ENCODE data around the gene UGT1A8. TPM values are rescaled to one million over a fixed set of nuclear protein-coding genes. Genes with fewer than 3 reads are reported as not detected.

Gene UGT1A8
- total RNA-seq, 1 donor from 2014 or later = not detected

DNA sequence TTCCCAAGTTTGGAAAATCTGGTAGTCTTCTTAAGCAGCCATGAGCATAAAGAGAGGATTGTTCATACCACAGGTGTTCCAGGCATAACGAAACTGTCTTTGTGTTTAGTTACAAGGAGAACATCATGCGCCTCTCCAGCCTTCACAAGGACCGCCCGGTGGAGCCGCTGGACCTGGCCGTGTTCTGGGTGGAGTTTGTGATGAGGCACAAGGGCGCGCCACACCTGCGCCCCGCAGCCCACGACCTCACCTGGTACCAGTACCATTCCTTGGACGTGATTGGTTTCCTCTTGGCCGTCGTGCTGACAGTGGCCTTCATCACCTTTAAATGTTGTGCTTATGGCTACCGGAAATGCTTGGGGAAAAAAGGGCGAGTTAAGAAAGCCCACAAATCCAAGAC is 154.7 kb downstream of the UGT1A8 start:
- no peak overlapping the region for H3K27ac ChIP-seq
- no peak for ATAC-seq
- TF ChIP-seq CTCF (IDR thresholded peaks at IDR 0.05) = no peak
- H3K4me1 ChIP-seq = no peaks in the 10 kb centered on the region
- intact Hi-C loops (cut with DNase I) = no loop called here
- H3K9me3 ChIP-seq = no peaks in the 10 kb centered on the region
- no peaks in the 10 kb centered on the region for H3K36me3 ChIP-seq
- H3K4me3 ChIP-seq = no peak overlapping the region
- DNase-seq = no peak
- H3K27me3 ChIP-seq = no peaks in the 10 kb centered on the region

GRCh38 chr2:233772583-233772982 is 155.2 kb downstream of the UGT1A8 start:
- no peak for ATAC-seq

DNA sequence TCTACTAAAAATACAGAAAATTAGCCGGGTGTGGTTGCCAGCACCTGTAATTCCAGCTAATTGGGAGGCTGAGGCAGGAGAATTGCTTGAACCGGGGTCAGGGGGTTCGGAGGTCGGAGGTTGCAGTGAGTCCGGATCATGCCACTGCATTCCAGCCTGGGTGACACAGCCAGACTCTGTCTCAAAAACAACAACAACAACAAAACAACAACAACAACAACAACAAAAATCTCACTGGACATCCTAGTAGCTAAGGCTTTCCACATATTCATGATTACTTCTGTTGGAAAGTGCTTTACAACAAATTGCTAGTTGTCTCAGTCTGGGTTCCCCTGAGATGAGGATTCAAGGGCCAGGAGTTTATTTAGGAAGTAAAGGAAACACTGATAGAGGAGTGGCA is 156.4 kb downstream of the UGT1A8 start:
- intact Hi-C loops (cut with DNase I) = no loop called here
- Histone ChIP-seq H3K27me3 (no peaks in the 10 kb centered on the region), H3K27ac (no peak overlapping the region), H3K4me1 (no peaks in the 10 kb centered on the region), H3K9me3 (no peaks in the 10 kb centered on the region), H3K4me3 (no peak overlapping the region), H3K36me3 (no peaks in the 10 kb centered on the region)
- no peak for DNase-seq
- no peak for ATAC-seq
- TF ChIP-seq CTCF (IDR thresholded peaks at IDR 0.05) = no peak

More at GRCh38 chr2:233772583-233772982, 155.2 kb downstream of the UGT1A8 start:
- intact Hi-C loops (cut with DNase I) = no loop called here
- H3K4me3 ChIP-seq = no peak overlapping the region
- DNase-seq = no peak
- H3K9me3 ChIP-seq = no peaks in the 10 kb centered on the region
- no peaks in the 10 kb centered on the region for H3K27me3 ChIP-seq
- H3K4me1 ChIP-seq = no peaks in the 10 kb centered on the region
- no peaks in the 10 kb centered on the region for H3K36me3 ChIP-seq
- no peak overlapping the region for H3K27ac ChIP-seq
- TF ChIP-seq CTCF (IDR thresholded peaks at IDR 0.05) = no peak

DNA sequence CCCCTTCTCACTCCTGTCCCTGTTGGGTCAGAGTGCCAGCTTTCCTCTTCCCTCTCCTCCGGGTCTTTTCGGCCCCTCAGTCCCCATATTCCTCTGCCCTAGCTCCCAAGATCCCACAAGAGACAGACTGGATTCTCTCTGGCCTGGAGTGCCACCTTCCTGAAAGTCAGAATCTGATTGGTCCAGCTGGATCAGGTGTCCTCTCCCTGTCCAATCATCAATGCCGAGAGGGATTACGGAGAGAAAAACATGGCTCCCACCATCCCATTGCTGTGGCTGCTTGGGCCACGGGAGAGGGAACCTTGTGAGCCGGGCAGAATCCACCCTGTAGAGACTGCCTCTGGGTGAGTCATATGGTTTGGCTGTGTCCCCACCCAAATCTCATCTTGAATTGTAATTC is 158.0 kb downstream of the UGT1A8 start:
- TF ChIP-seq CTCF (IDR thresholded peaks at IDR 0.05) = no peak
- no peaks in the 10 kb centered on the region for H3K9me3 ChIP-seq
- no peak for ATAC-seq
- no peaks in the 10 kb centered on the region for H3K27me3 ChIP-seq
- no peak overlapping the region for H3K4me3 ChIP-seq
- DNase-seq = no peak
- no peaks in the 10 kb centered on the region for H3K36me3 ChIP-seq
- no peak overlapping the region for H3K27ac ChIP-seq
- intact Hi-C loops (cut with DNase I) = no loop called here
- H3K4me1 ChIP-seq = no peaks in the 10 kb centered on the region

DNA sequence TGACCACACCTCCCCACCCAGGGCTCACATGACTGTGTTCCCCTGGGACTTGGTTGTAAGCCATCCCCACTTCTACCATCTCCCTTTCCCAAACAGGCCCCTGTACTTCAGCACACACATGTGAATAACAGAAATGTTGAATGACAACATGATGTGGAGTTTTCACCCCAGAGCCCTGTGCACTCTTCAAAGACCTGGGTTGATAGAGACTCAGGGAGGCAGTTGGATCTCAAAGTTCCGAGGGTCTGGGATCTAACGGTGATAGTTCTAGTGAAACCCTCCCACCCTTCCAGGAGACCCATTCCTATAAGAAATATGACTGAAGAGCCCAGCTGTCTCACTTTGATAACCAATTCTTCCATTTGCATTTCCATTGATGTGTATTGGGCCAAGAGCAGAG is 160.6 kb downstream of the UGT1A8 start, which contains the start of gene MROH2A:
Gene MROH2A, plus strand, starts transcription at position 301 of the 400 bp plus-strand sequence. CDS start 1,029 bp downstream, outside the sequence.
- ATAC-seq (no peak), DNase-seq (no peak)

More for the DNA sequence above, 160.6 kb downstream of the UGT1A8 start, which contains the start of gene MROH2A:
- no peaks in the 10 kb centered on the region for H3K4me1 ChIP-seq
- no peak for TF ChIP-seq CTCF (IDR thresholded peaks at IDR 0.05)
- H3K4me3 ChIP-seq = no peak within 1 kb of the TSS
- no peaks in the 10 kb centered on the region for H3K9me3 ChIP-seq
- no peak within 1 kb of the TSS for H3K27ac ChIP-seq
- intact Hi-C loops (cut with DNase I) = no loop called here
- no peaks in the 10 kb centered on the region for H3K36me3 ChIP-seq
- H3K27me3 ChIP-seq = no peaks in the 10 kb centered on the region

Measured in upper lobe of right lung (tissue), 1 donor.